HFFc6 (cell line): ENCODE measurements around the gene MAP3K6. TPM values are rescaled to one million over a fixed set of nuclear protein-coding genes. Genes with fewer than 3 reads are reported as not detected.
A peak's percentile ranks its signal among the peaks of the same experiment; 100 is the strongest.

Source experiments
- DNase-seq: peaks from one replicate; pipeline ENCODE4 v3.0.0-alpha.2; 2018
- H3K27ac Mint-ChIP-seq: 2 replicates; pipeline ENCODE4 v1.8.0; 2020; ENCODE audit warnings: mild to moderate bottlenecking, mixed read lengths
- H3K27me3 Mint-ChIP-seq: 2 replicates; pipeline ENCODE4 v1.8.0; 2021; ENCODE audit warnings: mild to moderate bottlenecking, moderate library complexity, mixed read lengths; ENCODE audit not compliant: insufficient read depth
- H3K36me3 Mint-ChIP-seq: 2 replicates; pipeline ENCODE4 v1.8.0; 2021; ENCODE audit warnings: low read depth, mixed read lengths
- H3K4me1 Mint-ChIP-seq: 2 replicates; pipeline ENCODE4 v1.8.0; 2020; ENCODE audit warnings: low read depth, mixed read lengths
- H3K4me3 Mint-ChIP-seq: 2 replicates; pipeline ENCODE4 v1.8.0; 2020; ENCODE audit warnings: mild to moderate bottlenecking, moderate library complexity, mixed read lengths
- H3K9me3 Mint-ChIP-seq: 2 replicates; pipeline ENCODE4 v1.8.0; 2020; ENCODE audit warnings: mild to moderate bottlenecking, mixed read lengths
- CTCF ChIP-seq: fragments of 200-600 bp; sonication (generic); IDR thresholded peaks from 2 replicates; pipeline ENCODE4 v1.5.0; 2021; ENCODE audit warnings: antibody characterized with exemption, mild to moderate bottlenecking
- total RNA-seq, 6 experiments: library from RNA; stranded (reverse); fragmentation: NEBNext Ultra II Directional; extraction: Animal tissue kit (Norgen Biotek cat#: 25700); gene quantifications; 2 replicates in 1 of 6; 3 replicates in 5 of 6; pipeline ENCODE4 v1.2.3, GENCODE V29; 2021

Gene MAP3K6
- total RNA-seq, 6 experiments from 2014 or later = 22.6 to 30.8 (median 27.7) TPM

GRCh38 chr1:27343639-27344025 is 23.1 kb downstream of the MAP3K6 start:
- Mint-ChIP-seq H3K27ac (no peak overlapping the region), H3K27me3 (peaks cover 8% of the 10 kb centered on the region), H3K36me3 (no peaks in the 10 kb centered on the region), H3K9me3 (no peaks in the 10 kb centered on the region), H3K4me1 (peaks cover 28% of the 10 kb centered on the region), H3K4me3 (no peak overlapping the region)
- DNase-seq = no peak
- no peak for TF ChIP-seq CTCF

- Mint-ChIP-seq H3K4me1 (peaks cover 28% of the 10 kb centered on the region), H3K27me3 (peaks cover 8% of the 10 kb centered on the region), H3K4me3 (no peak overlapping the region), H3K36me3 (no peaks in the 10 kb centered on the region), H3K9me3 (no peaks in the 10 kb centered on the region), H3K27ac (no peak overlapping the region)
- no peak for TF ChIP-seq CTCF
- no peak for DNase-seq
Observed at GRCh38 chr1:27342778-27343638, 23.8 kb downstream of the MAP3K6 start.

GRCh38 chr1:27342391-27342777 is 24.4 kb downstream of the MAP3K6 start:
- H3K36me3 Mint-ChIP-seq = no peaks in the 10 kb centered on the region
- H3K9me3 Mint-ChIP-seq = no peaks in the 10 kb centered on the region
- H3K4me3 Mint-ChIP-seq = no peak overlapping the region
- peaks cover 28% of the 10 kb centered on the region for H3K4me1 Mint-ChIP-seq
- no peak for TF ChIP-seq CTCF
- peaks cover 8% of the 10 kb centered on the region for H3K27me3 Mint-ChIP-seq
- no peak for DNase-seq
- H3K27ac Mint-ChIP-seq = no peak overlapping the region

- Mint-ChIP-seq H3K9me3 (no peaks in the 10 kb centered on the region), H3K27ac (0 out of 2 replicates have a peak within 1 kb of the TSS, but pooled peaks have one; percentile 29), H3K4me1 (peaks cover 28% of the 10 kb centered on the region), H3K36me3 (peaks cover 2% of the 10 kb centered on the region; the same call in 1 of the 2 replicates), H3K4me3 (no peak within 1 kb of the TSS), H3K27me3 (peaks cover 5% of the 10 kb centered on the region)
- no peak for TF ChIP-seq CTCF
- DNase-seq = peak; percentile 57
Observed at GRCh38 chr1:27341525-27342252, 25.1 kb downstream of the MAP3K6 start, which contains the start of gene SYTL1. TSS of gene SYTL1 (plus strand) at chr1:27342022. CDS start at chr1:27345335, 3,313 bp downstream.

GRCh38 chr1:27339213-27339612 is 27.5 kb downstream of the MAP3K6 start:
- H3K4me3 Mint-ChIP-seq = no peak overlapping the region
- peaks cover 28% of the 10 kb centered on the region for H3K4me1 Mint-ChIP-seq
- H3K36me3 Mint-ChIP-seq = peaks cover 7% of the 10 kb centered on the region; the same call in 1 of the 2 replicates
- H3K27me3 Mint-ChIP-seq = peaks cover 1% of the 10 kb centered on the region; the same call in 1 of the 2 replicates
- no peak for TF ChIP-seq CTCF
- H3K9me3 Mint-ChIP-seq = no peaks in the 10 kb centered on the region
- no peak overlapping the region for H3K27ac Mint-ChIP-seq
- DNase-seq = no peak
